GM12878 (cell line): ENCODE measurements around the gene TBCK. TPM values are rescaled to one million over a fixed set of nuclear protein-coding genes. Genes with fewer than 3 reads are reported as not detected.

Source experiments
- ATAC-seq: fragments of 200-7000 bp; cut with Tn5 transposase; 3 replicates; pipeline ENCODE4 v1.9.1; 2020; ENCODE audit warnings: mild to moderate bottlenecking, moderate library complexity
- BruUV-seq: library from RNA; stranded (reverse); fragments of 400-500 nt; replicated peaks from 2 replicates; lab custom pipeline; 2021; lab: Mats Ljungman, UMichigan
- CTCF ChIA-PET: fragments of 300-600 bp; sonication (Branson Sonifier 250); formaldehyde crosslinking; extraction: SDS; loops from one replicate; lab custom pipeline; 2021; ENCODE audit warnings: inconsistent platforms; lab: Yijun Ruan, JAX
- POLR2A ChIA-PET: fragments of 350-600 bp; formaldehyde crosslinking; extraction: SDS; loops from one replicate; lab custom pipeline; 2021; ENCODE audit warnings: inconsistent platforms; lab: Charles Lee
- RAD21 ChIA-PET: fragments of 300-600 bp; sonication (Branson Sonifier 250); formaldehyde crosslinking; loops from one replicate; lab custom pipeline; 2023; ENCODE audit warnings: antibody characterized with exemption; ENCODE audit not compliant: unreplicated experiment; lab: Charles Lee
- SMC1A ChIA-PET: fragments of 300-600 bp; sonication (Branson Sonifier 250); formaldehyde crosslinking; loops from one replicate; lab custom pipeline; 2023; ENCODE audit not compliant: unreplicated experiment, uncharacterized antibody; lab: Charles Lee
- DNase-seq: peaks from one replicate; pipeline ENCODE4 v3.0.0-alpha.2; 2011; ENCODE audit warnings: low read depth, low spot score
- FAIRE-seq: peaks from 3 replicates; lab custom pipeline; 2011; peaks lifted over from hg19 to GRCh38; lab: Jason Lieb, UNC
- H2AFZ ChIP-seq: 2 replicates; pipeline ENCODE4 v1.6.0; 2011; ENCODE audit warnings: low read depth, low read length, control low read depth; ENCODE audit not compliant: control insufficient read depth
- H3K27ac ChIP-seq: 2 replicates; pipeline ENCODE4 v1.5.1; 2011; ENCODE audit warnings: control low read depth; ENCODE audit not compliant: control insufficient read depth, insufficient read depth
- H3K27me3 ChIP-seq, 2 experiments: replicated peaks in 1 of 2; 2 replicates each; pipeline versions ENCODE4 v1.6.0 to v1.6.1; 2011; ENCODE audit warnings: low read length in 1 of 2; ENCODE audit not compliant: control insufficient read depth in 2 of 2, insufficient read depth in 2 of 2
- H3K36me3 ChIP-seq, 2 experiments: 2 replicates each; pipeline ENCODE4 v1.5.1; 2011; ENCODE audit warnings: low read length in 1 of 2; ENCODE audit not compliant: control insufficient read depth in 2 of 2, insufficient read depth in 2 of 2
- H3K4me1 ChIP-seq: 2 replicates; pipeline ENCODE4 v1.6.1; 2011; ENCODE audit warnings: mild to moderate bottlenecking, low read length, moderate library complexity, mixed read lengths; ENCODE audit not compliant: control insufficient read depth, insufficient read depth
- H3K4me2 ChIP-seq: 2 replicates; pipeline ENCODE4 v1.6.0; 2011; ENCODE audit warnings: control low read depth; ENCODE audit not compliant: control insufficient read depth, insufficient read depth
- H3K4me3 ChIP-seq: fragments of 200-600 bp; sonication (generic); 2 replicates; pipeline ENCODE4 v1.5.1; 2016
- H3K79me2 ChIP-seq: 2 replicates; pipeline ENCODE4 v1.6.0; 2011; ENCODE audit warnings: low read length; ENCODE audit not compliant: control insufficient read depth, insufficient read depth
- H3K9ac ChIP-seq: 2 replicates; pipeline ENCODE4 v1.8.0; 2011; ENCODE audit warnings: low read length, control low read depth, mixed read lengths; ENCODE audit not compliant: control insufficient read depth, insufficient read depth
- H3K9me3 ChIP-seq: replicated peaks from 3 replicates; pipeline ENCODE4 v1.5.1; 2011; ENCODE audit warnings: mild to moderate bottlenecking, low read length; ENCODE audit not compliant: control insufficient read depth, insufficient read depth
- H4K20me1 ChIP-seq: 2 replicates; pipeline ENCODE4 v1.6.0; 2011; ENCODE audit not compliant: control insufficient read depth, insufficient read depth
- BCL11A ChIP-seq: IDR thresholded peaks from 2 replicates; pipeline ENCODE4 v1.6.1; 2011; ENCODE audit warnings: low read depth, low read length
- CBX3 ChIP-seq: fragments of 200-600 bp; sonication (generic); IDR thresholded peaks from 2 replicates; pipeline ENCODE4 v1.6.1; 2016; ENCODE audit warnings: low read depth, borderline replicate concordance
- CBX5 ChIP-seq: sonication (generic); IDR thresholded peaks from 2 replicates; pipeline ENCODE4 v1.6.1; 2016; ENCODE audit warnings: low read depth, moderate library complexity, mild to moderate bottlenecking, inconsistent platforms
- ETV6 ChIP-seq, 2 experiments: fragments of 450-650 bp in 1 of 2; IDR thresholded peaks in 1 of 2; conservative IDR thresholded peaks in 1 of 2; 2 replicates each; pipeline ENCODE4 v1.6.1; 2014; ENCODE audit warnings: antibody characterized with exemption in 1 of 2, borderline replicate concordance in 1 of 2, low read depth in 1 of 2, mild to moderate bottlenecking in 1 of 2, moderate library complexity in 1 of 2
- IRF4 ChIP-seq: IDR thresholded peaks from 2 replicates; pipeline ENCODE4 v1.6.1; 2011; ENCODE audit warnings: low read depth, low read length
- MEF2A ChIP-seq: IDR thresholded peaks from 2 replicates; pipeline ENCODE4 v1.6.1; 2011; ENCODE audit warnings: low read depth, mild to moderate bottlenecking, low read length, moderate library complexity; ENCODE audit not compliant: insufficient read depth
- MTA3 ChIP-seq: IDR thresholded peaks from 2 replicates; pipeline ENCODE4 v1.6.1; 2012; ENCODE audit warnings: low read length, inconsistent platforms, borderline replicate concordance
- NFYA ChIP-seq: IDR thresholded peaks from 2 replicates; pipeline ENCODE4 v1.6.1; 2011; ENCODE audit warnings: low read depth, mild to moderate bottlenecking, low read length, improper control_type of control experiment, borderline replicate concordance
- NR2C1 ChIP-seq: fragments of 450-650 bp; IDR thresholded peaks from 2 replicates; pipeline ENCODE4 v1.6.1; 2017; ENCODE audit warnings: antibody characterized with exemption, mild to moderate bottlenecking, moderate library complexity
- REST ChIP-seq: IDR thresholded peaks from 2 replicates; pipeline ENCODE4 v1.6.1; 2012; ENCODE audit warnings: mild to moderate bottlenecking, low read depth, low read length
- SIX5 ChIP-seq: IDR thresholded peaks from 2 replicates; pipeline ENCODE4 v1.6.1; 2011; ENCODE audit warnings: mild to moderate bottlenecking, low read depth, low read length, moderate library complexity; ENCODE audit not compliant: severe bottlenecking
- SREBF1 ChIP-seq: IDR thresholded peaks from 2 replicates; pipeline ENCODE4 v1.6.1; 2012; ENCODE audit warnings: mild to moderate bottlenecking, low read length
- WRNIP1 ChIP-seq: IDR thresholded peaks from 2 replicates; pipeline ENCODE4 v1.6.1; 2011; ENCODE audit warnings: low read depth, low read length, improper control_type of control experiment, borderline replicate concordance
- ZBTB33 ChIP-seq: fragments of 450-650 bp; IDR thresholded peaks from 2 replicates; pipeline ENCODE4 v1.6.1; 2017; ENCODE audit warnings: mild to moderate bottlenecking
- ZNF207 ChIP-seq: fragments of 450-650 bp; IDR thresholded peaks from 2 replicates; pipeline ENCODE4 v1.6.1; 2014; ENCODE audit warnings: antibody characterized with exemption, mild to moderate bottlenecking, borderline replicate concordance
- WGBS: methylation state at CpG from one replicate; pipeline ENCODE4 v1.1.6; 2016; ENCODE audit warnings: low lambda C conversion rate; ENCODE audit not compliant: insufficient replicate concordance, insufficient coverage; ENCODE audit errors: missing lambda C conversion rate; 5-methylcytosine and 5-hydroxymethylcytosine counted together
- in situ Hi-C: fragments of 300-500 bp; cut with MboI; formaldehyde crosslinking; loops from 9 replicates; pipeline ENCODE4 v1.14.3; 2018; ENCODE audit warnings: mixed read lengths
- intact Hi-C: fragments of 100-400 bp; cut with micrococcal nuclease; formaldehyde crosslinking; loops from one replicate; pipeline ENCODE4 v1.14.2; 2022; ENCODE audit not compliant: unreplicated experiment
- polyA plus RNA-seq, 11 experiments: library from polyadenylated mRNA; depleted of rRNA in 4 of 11; unstranded in 6 of 11; stranded (reverse) in 5 of 11; fragments of >200 nt; fragmentation: Nextera tagmentation in 4 of 11; fragmentation: Illumina TruSeq in 1 of 11; extraction: Ambion mirVana in 4 of 11; extraction: Trizol in 1 of 11; gene quantifications; 1 replicate in 1 of 11; 2 replicates in 10 of 11; pipeline versions ENCODE4 v1.2.1 to v1.2.3, GENCODE V29; 2011 to 2016; ENCODE audit warnings: inconsistent platforms in 2 of 11, missing spikeins in 2 of 11, low read depth in 1 of 11
- total RNA-seq, 4 experiments: library from RNA; depleted of rRNA in 3 of 4; stranded (reverse); fragments of >200 nt in 3 of 4; fragmentation: Illumina TruSeq in 1 of 4; extraction: Trizol in 1 of 4; gene quantifications; 2 replicates each; pipeline versions ENCODE4 v1.2.1 to v1.2.3, GENCODE V29; 2013 to 2021

Gene TBCK
- total and polyA plus RNA-seq, 10 of the 15 experiments (the other 5 are each of a cell fraction or from before 2014, with no cell fraction given), result 4.1 to 30.3 (median 20.2) TPM

- ChIA-PET SMC1A (no interaction called here), RAD21 (no interaction called here), POLR2A (interaction anchor here (1.7 kb wide), 1 partner anchor 14 kb away, joined by 4 read pairs; no protein-coding TSS in a partner anchor), CTCF (interaction anchor here (1.8 kb wide), 1 partner anchor 10 kb away, joined by 4 read pairs; no protein-coding TSS in a partner anchor)
- DNase-seq (no peak), ATAC-seq (peak; percentile 4; the same call in 2 of the 3 replicates), FAIRE-seq (peak; percentile 61)
- intact Hi-C loops, result no loop called here
- Histone ChIP-seq H3K79me2 (peaks cover 83% of the 10 kb centered on the region), H4K20me1 (no peaks in the 10 kb centered on the region), H2AFZ (peak overlapping the region; percentile 100), H3K4me1 (no peaks in the 10 kb centered on the region), H3K9me3 (peaks cover 2% of the 10 kb centered on the region; the same call in 2 of the 3 replicates), H3K27ac (peak overlapping the region; percentile 100), H3K36me3 (no peaks in the 10 kb centered on the region; a peak in 1 of 4 replicates), H3K4me2 (peak overlapping the region; percentile 78), H3K27me3 (no peaks in the 10 kb centered on the region), H3K9ac (peak overlapping the region; percentile 99), H3K4me3 (peak overlapping the region; percentile 83)
- WGBS, result 0% methylated on average over 13 of the region's 13 CpGs
- BruUV-seq, result TSS peak; percentile 79
- in situ Hi-C loops, result no loop called here
- TF ChIP-seq ZNF207 (no peak), MTA3 (0 out of 2 replicates have a peak, but pooled peaks have one; percentile 7), NFYA (no peak), ETV6 (conservative IDR thresholded peaks at IDR 0.05 in 1 of 2, IDR thresholded peaks at IDR 0.05 in 1 of 2; ENCODE audit: borderline replicate concordance in 1 of 2, low read depth in 1 of 2) (no peak), ZBTB33 (no peak), CBX3 (no peak), SREBF1 (no peak), BCL11A (no peak), REST (no peak), SIX5 (no peak), MEF2A (no peak), WRNIP1 (0 out of 2 replicates have a peak, but pooled peaks have one; percentile 24), CBX5 (0 out of 2 replicates have a peak, but pooled peaks have one; percentile 12), NR2C1 (no peak), IRF4 (no peak)
Observed at GRCh38 chr4:106316773-106317409, 882 bp upstream of the TBCK start.
